Activated CD8-positive, alpha-beta memory T cell treated with anti-CD3 and anti-CD28 coated beads, Interleukin-2, amount 10 ng/mL, durations not matched to agents 7 days and 5 days (primary cell): ENCODE data around the gene CENPVL1. TPM values are rescaled to one million over a fixed set of nuclear protein-coding genes. Genes with fewer than 3 reads are reported as not detected.
"Not testable (repeated sequence)": the region's sequence is repeated elsewhere in the genome, so short reads cannot be mapped to it uniquely, and the experiment has no call there.

Source experiments
- ATAC-seq: fragments of 150-1000 bp; cut with Tn5 transposase; one replicate; pipeline ENCODE4 v1.10.0; 2021; ENCODE audit warnings: moderate library complexity
- CTCF ChIA-PET: fragments of 350-600 bp; sonication (Branson Sonifier 250); formaldehyde crosslinking; loops from one replicate; lab custom pipeline; 2021; ENCODE audit warnings: antibody characterized with exemption; lab: Charles Lee
- DNase-seq: peaks from one replicate; pipeline ENCODE4 v3.0.0-alpha.2; 2020
- H3K27ac Mint-ChIP-seq: one replicate; pipeline ENCODE4 v1.8.0; 2021; ENCODE audit warnings: mild to moderate bottlenecking, mixed read lengths
- H3K27me3 Mint-ChIP-seq: one replicate; pipeline ENCODE4 v1.8.0; 2021; ENCODE audit warnings: mixed read lengths
- H3K36me3 Mint-ChIP-seq: one replicate; pipeline ENCODE4 v1.8.0; 2021; ENCODE audit warnings: mild to moderate bottlenecking, mixed read lengths
- H3K4me1 Mint-ChIP-seq: one replicate; pipeline ENCODE4 v1.8.0; 2021; ENCODE audit warnings: mixed read lengths
- H3K4me3 Mint-ChIP-seq: one replicate; pipeline ENCODE4 v1.8.0; 2021; ENCODE audit warnings: mild to moderate bottlenecking, moderate library complexity, mixed read lengths
- H3K9me3 Mint-ChIP-seq: one replicate; pipeline ENCODE4 v1.8.0; 2022; ENCODE audit warnings: low read depth, mixed read lengths
- total RNA-seq, 2 experiments: library from RNA; stranded (reverse); gene quantifications; one replicate each; pipeline ENCODE4 v1.2.3, GENCODE V29; 2021

The CENPVL1 gene
- total RNA-seq, result not detected

GRCh38 chrX:51710277-51711164, at the start of gene CENPVL1:
CENPVL1 (plus strand) TSS chrX:51710512; CDS start chrX:51710512, 0 bp downstream.
- H3K27me3 Mint-ChIP-seq, H3K4me1 Mint-ChIP-seq, ATAC-seq, H3K27ac Mint-ChIP-seq, H3K4me3 Mint-ChIP-seq, CTCF ChIA-PET, DNase-seq, H3K9me3 Mint-ChIP-seq, H3K36me3 Mint-ChIP-seq: not testable (repeated sequence)

GRCh38 chrX:51665981-51666380, 44.3 kb upstream of the CENPVL1 start:
- CTCF ChIA-PET, result no interaction called here
- Mint-ChIP-seq H3K4me1 (no peaks in the 10 kb centered on the region), H3K9me3 (no peaks in the 10 kb centered on the region), H3K36me3 (no peaks in the 10 kb centered on the region), H3K27ac (no peak overlapping the region), H3K27me3 (peaks cover 10% of the 10 kb centered on the region), H3K4me3 (no peak overlapping the region)
- DNase-seq (no peak), ATAC-seq (no peak)

- H3K36me3 Mint-ChIP-seq, ATAC-seq, H3K27me3 Mint-ChIP-seq, H3K27ac Mint-ChIP-seq, CTCF ChIA-PET, H3K4me1 Mint-ChIP-seq, H3K4me3 Mint-ChIP-seq, H3K9me3 Mint-ChIP-seq, DNase-seq: not testable (repeated sequence)
Observed at GRCh38 chrX:51679689-51680433, 30.5 kb upstream of the CENPVL1 start.

GRCh38 chrX:51681808-51682719, 28.2 kb upstream of the CENPVL1 start:
- H3K36me3 Mint-ChIP-seq, result not testable (repeated sequence)

GRCh38 chrX:51682720-51683062, 27.6 kb upstream of the CENPVL1 start, which contains the start of gene CENPVL2:
CENPVL2 (minus strand) TSS chrX:51682831; CDS start chrX:51682831, 0 bp downstream.
- not testable (repeated sequence) for ATAC-seq, H3K4me1 Mint-ChIP-seq, H3K27me3 Mint-ChIP-seq

More at GRCh38 chrX:51681808-51682719, 28.2 kb upstream of the CENPVL1 start:
- H3K4me1 Mint-ChIP-seq, ATAC-seq, H3K27me3 Mint-ChIP-seq, H3K27ac Mint-ChIP-seq, CTCF ChIA-PET, DNase-seq, H3K9me3 Mint-ChIP-seq, H3K4me3 Mint-ChIP-seq: not testable (repeated sequence)

GRCh38 chrX:51694254-51694653, 16.1 kb upstream of the CENPVL1 start:
- H3K4me1 Mint-ChIP-seq, result no peaks in the 10 kb centered on the region
- CTCF ChIA-PET, result no interaction called here
- no peaks in the 10 kb centered on the region for H3K27me3 Mint-ChIP-seq

More at GRCh38 chrX:51682720-51683062, 27.6 kb upstream of the CENPVL1 start, which contains the start of gene CENPVL2:
- DNase-seq, H3K4me3 Mint-ChIP-seq, H3K9me3 Mint-ChIP-seq, H3K27ac Mint-ChIP-seq, H3K36me3 Mint-ChIP-seq, CTCF ChIA-PET: not testable (repeated sequence)

GRCh38 chrX:51697397-51697796, 12.9 kb upstream of the CENPVL1 start:
- Mint-ChIP-seq H3K36me3 (no peaks in the 10 kb centered on the region), H3K9me3 (no peaks in the 10 kb centered on the region), H3K4me3 (no peak overlapping the region), H3K4me1 (no peaks in the 10 kb centered on the region), H3K27ac (no peak overlapping the region), H3K27me3 (no peaks in the 10 kb centered on the region)
- DNase-seq (no peak), ATAC-seq (no peak)
- CTCF ChIA-PET, result no interaction called here

More at GRCh38 chrX:51694254-51694653, 16.1 kb upstream of the CENPVL1 start:
- ATAC-seq (no peak), DNase-seq (no peak)
- Mint-ChIP-seq H3K9me3 (no peaks in the 10 kb centered on the region), H3K27ac (no peak overlapping the region), H3K36me3 (no peaks in the 10 kb centered on the region), H3K4me3 (no peak overlapping the region)

GRCh38 chrX:51712943-51713647, 2.8 kb downstream of the CENPVL1 start:
- H3K27ac Mint-ChIP-seq, H3K36me3 Mint-ChIP-seq, CTCF ChIA-PET, H3K4me3 Mint-ChIP-seq, DNase-seq, H3K9me3 Mint-ChIP-seq, H3K27me3 Mint-ChIP-seq, ATAC-seq, H3K4me1 Mint-ChIP-seq: not testable (repeated sequence)

- Mint-ChIP-seq H3K4me3 (no peak overlapping the region), H3K36me3 (no peaks in the 10 kb centered on the region), H3K27ac (no peak overlapping the region), H3K9me3 (no peaks in the 10 kb centered on the region), H3K27me3 (peaks cover 4% of the 10 kb centered on the region), H3K4me1 (no peaks in the 10 kb centered on the region)
- CTCF ChIA-PET, result no interaction called here
- no peak for DNase-seq
- no peak for ATAC-seq
Observed at GRCh38 chrX:51728202-51728601, 17.9 kb downstream of the CENPVL1 start.

GRCh38 chrX:51737091-51737490, 26.8 kb downstream of the CENPVL1 start:
- DNase-seq, result no peak
- Mint-ChIP-seq H3K27ac (no peak overlapping the region), H3K4me3 (no peak overlapping the region), H3K27me3 (peaks cover 20% of the 10 kb centered on the region), H3K36me3 (no peaks in the 10 kb centered on the region), H3K4me1 (no peaks in the 10 kb centered on the region), H3K9me3 (no peaks in the 10 kb centered on the region)
- ATAC-seq, result no peak
- CTCF ChIA-PET, result no interaction called here

- H3K27ac Mint-ChIP-seq, result no peak overlapping the region
Observed at GRCh38 chrX:51742586-51742985, 32.3 kb downstream of the CENPVL1 start.

GRCh38 chrX:51743179-51743957, 33.1 kb downstream of the CENPVL1 start, which contains the start of gene GSPT2:
GSPT2 (plus strand) TSS chrX:51743442; CDS start chrX:51743627, 185 bp downstream.
- peaks cover 2% of the 10 kb centered on the region for H3K9me3 Mint-ChIP-seq
- peak within 1 kb of the TSS; percentile 82 for H3K4me3 Mint-ChIP-seq
- peaks cover 2% of the 10 kb centered on the region for H3K27me3 Mint-ChIP-seq
- DNase-seq, result peak; percentile 82
- CTCF ChIA-PET, result no interaction called here
- H3K36me3 Mint-ChIP-seq, result peaks cover 25% of the 10 kb centered on the region
- H3K4me1 Mint-ChIP-seq, result peaks cover 18% of the 10 kb centered on the region
- ATAC-seq, result peak; percentile 94
- peak within 1 kb of the TSS; percentile 81 for H3K27ac Mint-ChIP-seq

More at GRCh38 chrX:51742586-51742985, 32.3 kb downstream of the CENPVL1 start:
- peaks cover 7% of the 10 kb centered on the region for H3K27me3 Mint-ChIP-seq
- H3K4me3 Mint-ChIP-seq, result no peak overlapping the region
- H3K9me3 Mint-ChIP-seq, result peaks cover 2% of the 10 kb centered on the region
- H3K36me3 Mint-ChIP-seq, result peaks cover 25% of the 10 kb centered on the region
- ATAC-seq (no peak), DNase-seq (no peak)
- CTCF ChIA-PET, result no interaction called here
- peaks cover 18% of the 10 kb centered on the region for H3K4me1 Mint-ChIP-seq
